Cerebellar nuclear complex (tissue), 1 donor: ENCODE results near the gene PTGDS.
A peak's percentile ranks its signal among the peaks of the same experiment; 100 is the strongest.

Experiments
- DNase-seq, 2 experiments: peaks; one replicate each; lab custom pipeline; 2025; lab: John Stamatoyannopoulos, UW

Gene PTGDS

GRCh38 chr9:136946228-136947027, 30.9 kb upstream of the PTGDS start:
- DNase-seq = no peak

- no peak for DNase-seq
Measured at GRCh38 chr9:136947028-136947891, 30.0 kb upstream of the PTGDS start.

- no peak for DNase-seq
Measured at GRCh38 chr9:136947955-136948510, 29.3 kb upstream of the PTGDS start.

GRCh38 chr9:136949239-136949816, 28.0 kb upstream of the PTGDS start:
- DNase-seq = no peak

- peak; percentile 73 to 94 for DNase-seq
Measured at GRCh38 chr9:136949817-136950655, 27.3 kb upstream of the PTGDS start.

GRCh38 chr9:136950656-136951276, 26.5 kb upstream of the PTGDS start:
- DNase-seq = no peak

GRCh38 chr9:136951541-136952320, 25.6 kb upstream of the PTGDS start, which contains the start of gene LCN12:
LCN12 (plus strand) TSS chr9:136952273; CDS start chr9:136952328, 55 bp downstream.
- no peak for DNase-seq

- no peak for DNase-seq
Measured at GRCh38 chr9:136952321-136952850, 24.9 kb upstream of the PTGDS start.

GRCh38 chr9:136952876-136953770, 24.2 kb upstream of the PTGDS start:
- DNase-seq = no peak

- DNase-seq = no peak
Measured at GRCh38 chr9:136953771-136954269, 23.5 kb upstream of the PTGDS start.

GRCh38 chr9:136954270-136955083, 22.8 kb upstream of the PTGDS start:
- no peak for DNase-seq

GRCh38 chr9:136955202-136955942, 21.9 kb upstream of the PTGDS start:
- DNase-seq = no peak

- DNase-seq = no peak
Measured at GRCh38 chr9:136955943-136956335, 21.4 kb upstream of the PTGDS start.

GRCh38 chr9:136956604-136957003, 20.7 kb upstream of the PTGDS start:
- no peak for DNase-seq

- DNase-seq = no peak
Measured at GRCh38 chr9:136957461-136957860, 19.8 kb upstream of the PTGDS start.

- no peak for DNase-seq
Measured at GRCh38 chr9:136957901-136958300, 19.4 kb upstream of the PTGDS start.

GRCh38 chr9:136958473-136958872, 18.8 kb upstream of the PTGDS start:
- DNase-seq = no peak
